HG03469 (cell line): ENCODE measurements around the gene CES4A.

Experiments used
- ATAC-seq: cut with Tn5 transposase; IDR thresholded peaks from one replicate; pipeline ENCODE4 v1.9.1; 2021; ENCODE audit warnings: mild to moderate bottlenecking, moderate library complexity, moderate number of reproducible peaks; ENCODE audit not compliant: unreplicated experiment

CES4A gene

DNA sequence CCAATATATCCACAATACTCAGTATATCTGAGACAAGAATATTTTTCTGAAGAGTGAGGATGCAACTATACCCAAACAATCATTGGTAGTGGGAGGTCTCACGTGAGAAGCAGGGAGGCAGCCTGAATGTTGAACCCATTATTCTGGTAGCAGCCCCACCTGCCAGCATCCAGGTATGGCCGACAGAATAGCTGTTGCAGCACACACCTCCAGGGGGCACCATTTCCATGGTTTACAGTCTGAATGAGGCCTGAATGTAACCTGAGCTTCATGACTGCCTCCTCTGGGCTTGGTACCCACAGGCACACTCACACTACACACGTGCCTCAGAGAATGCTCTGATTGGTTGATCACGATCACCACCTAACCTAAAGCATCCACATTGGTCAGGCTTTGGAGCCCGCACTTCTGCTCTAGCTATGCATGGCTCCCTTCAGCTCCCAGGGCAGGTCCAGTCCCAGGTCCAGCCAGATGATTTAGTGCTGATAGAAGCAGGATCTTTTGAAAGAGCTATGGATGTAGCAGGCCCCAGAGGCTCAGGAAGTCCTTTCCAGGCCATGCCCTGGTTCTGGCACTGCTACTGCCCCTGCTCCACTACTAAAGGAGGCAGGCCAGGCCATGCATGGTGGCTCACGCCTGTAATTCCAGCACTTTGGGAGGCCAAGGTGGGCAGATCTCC, 29.6 kb downstream of the CES4A start:
- peak; percentile 91 for ATAC-seq

DNA sequence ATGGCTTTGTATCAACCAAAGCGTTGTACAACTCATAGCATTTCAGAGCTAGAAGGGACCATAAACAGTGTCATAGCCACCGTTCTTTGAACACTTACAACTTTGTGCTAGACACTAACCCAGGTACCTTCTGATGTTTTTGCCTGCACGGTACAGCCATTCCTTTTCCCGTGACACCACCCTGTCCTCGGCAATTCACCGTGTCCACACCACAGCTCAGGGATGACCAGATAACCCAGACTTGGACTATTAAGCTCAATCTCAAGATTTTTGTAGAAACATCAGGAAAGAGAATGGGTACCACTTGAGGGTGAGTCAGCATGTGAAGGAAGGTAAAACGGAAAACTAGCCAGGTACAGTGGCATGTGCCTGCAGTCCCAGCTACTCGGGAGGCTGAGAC, 30.8 kb downstream of the CES4A start:
- ATAC-seq: no peak

DNA sequence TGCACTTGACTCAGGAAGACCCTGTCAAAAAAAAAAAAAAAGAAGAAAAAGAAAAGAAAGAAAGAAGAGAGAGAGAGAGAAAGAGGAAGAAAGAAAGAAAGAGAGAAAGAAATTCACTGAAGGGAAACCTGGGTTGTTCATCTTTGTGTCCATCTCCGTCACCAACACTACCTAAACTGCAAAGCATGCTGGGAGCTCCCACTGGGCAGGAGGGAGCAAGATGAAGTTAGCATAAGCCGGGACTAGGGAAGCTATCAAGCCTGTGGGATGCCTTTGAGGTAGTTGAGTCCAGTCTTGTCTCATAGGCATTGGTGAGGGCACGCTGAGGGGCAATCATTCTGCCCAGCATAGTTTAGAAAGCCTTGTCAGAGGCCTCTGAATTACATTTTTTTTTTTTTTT, 32.9 kb downstream of the CES4A start:
- no peak for ATAC-seq

DNA sequence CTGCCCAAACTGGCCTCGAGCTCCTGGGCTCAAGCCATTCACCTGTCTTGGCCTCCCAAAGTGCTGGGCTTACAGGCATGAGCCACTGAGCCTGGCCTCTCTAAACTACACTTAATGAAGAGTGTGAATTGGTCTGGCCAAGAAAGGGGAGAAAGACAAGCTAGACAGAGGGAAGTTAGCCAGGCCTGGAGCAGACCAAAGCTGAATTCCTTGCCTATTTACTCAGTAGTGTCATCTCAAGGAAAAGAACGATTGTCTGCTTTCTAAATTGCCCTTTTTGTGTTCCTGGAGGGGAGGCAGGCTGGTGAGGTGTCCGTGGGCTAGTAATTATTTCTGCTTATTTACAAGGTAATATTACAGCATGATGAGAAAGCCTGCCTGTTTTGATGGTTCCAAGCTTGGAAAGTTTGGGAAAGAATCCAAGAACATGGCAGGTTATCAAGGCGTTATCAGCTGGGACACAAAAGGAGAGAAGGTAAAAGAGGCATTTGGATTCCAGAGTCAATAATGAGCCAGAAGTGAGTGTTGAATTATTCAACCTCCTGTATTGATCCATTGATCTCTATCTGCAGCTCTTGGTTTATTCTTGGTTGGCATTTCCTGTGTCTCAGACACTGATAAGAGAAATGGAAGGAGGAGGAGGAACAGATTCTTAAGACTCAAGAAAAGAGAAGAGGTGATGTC, 34.3 kb downstream of the CES4A start:
- ATAC-seq: no peak

DNA sequence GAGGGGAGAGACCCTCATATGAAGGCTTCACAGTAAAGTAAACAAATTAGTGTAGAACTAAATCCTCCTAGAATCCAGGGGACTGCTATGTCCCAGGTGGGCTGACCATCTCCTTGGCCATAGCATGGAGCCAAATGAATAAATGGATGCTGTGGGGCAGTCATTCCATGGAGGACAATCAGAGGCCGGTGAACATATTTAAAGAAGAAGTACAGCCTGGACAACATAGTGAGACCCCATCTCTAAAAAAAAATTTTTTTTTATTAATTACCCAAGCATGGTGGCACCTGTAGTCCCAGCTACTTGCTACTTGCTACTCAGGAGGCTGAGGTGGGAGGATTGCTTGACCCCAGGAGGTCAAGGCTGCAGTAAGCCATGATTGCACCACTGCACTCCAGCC, 35.3 kb downstream of the CES4A start:
- no peak for ATAC-seq

DNA sequence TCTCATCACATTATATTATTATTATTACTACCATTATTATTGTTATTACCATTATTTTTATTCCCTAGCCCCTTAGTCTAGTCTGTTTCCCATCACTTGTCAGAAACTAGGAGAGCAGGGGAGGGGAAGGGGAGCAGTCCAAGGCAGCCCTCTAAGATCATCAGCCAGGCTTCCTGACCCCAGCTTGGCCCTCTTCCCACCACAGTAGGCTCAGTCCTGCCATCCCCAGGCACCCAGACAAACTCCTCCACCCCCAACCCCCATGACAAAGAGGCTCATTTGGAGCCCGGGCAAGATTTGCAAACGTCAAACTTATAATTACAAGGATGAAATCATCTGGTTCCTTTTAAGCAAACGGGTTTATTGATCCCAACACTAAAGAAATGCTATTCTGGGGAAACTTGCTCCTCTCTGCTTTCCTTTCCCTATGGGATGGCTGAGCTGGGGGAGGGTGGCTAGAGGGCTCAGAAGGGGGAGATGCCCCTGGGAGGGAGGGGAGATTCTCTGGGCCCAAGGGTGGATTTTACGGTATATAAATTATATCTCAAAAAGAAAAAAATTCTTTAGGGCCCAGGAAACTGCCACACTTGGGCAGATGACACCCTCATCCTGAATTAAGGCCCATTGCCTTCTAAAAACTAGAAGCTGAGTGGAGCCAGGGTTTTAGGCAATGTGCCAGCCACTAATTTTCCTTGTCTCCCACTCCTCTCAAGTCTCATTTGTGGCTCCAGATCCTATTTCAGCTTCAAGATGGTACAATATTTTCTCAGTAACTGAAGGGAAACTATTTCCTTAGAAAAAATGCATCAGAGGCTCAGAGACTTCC, 36.2 kb downstream of the CES4A start:
- no peak for ATAC-seq

DNA sequence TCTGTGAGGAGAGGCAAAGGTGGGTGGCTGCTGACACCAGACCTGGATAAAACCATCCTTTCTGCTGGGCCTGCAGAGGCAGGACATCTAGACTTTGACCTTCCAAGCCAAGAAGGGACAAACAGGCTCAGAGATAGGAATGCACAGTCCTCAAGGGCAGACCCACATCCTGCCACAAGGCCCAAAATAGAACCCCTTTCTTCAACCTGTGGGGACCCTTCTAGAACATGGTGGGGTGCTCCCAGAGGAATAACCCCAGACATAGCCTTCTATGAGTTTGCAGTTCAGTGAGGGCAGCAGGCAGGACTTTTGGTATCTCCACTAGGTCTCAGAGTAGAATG, 36.8 kb downstream of the CES4A start:
- no peak for ATAC-seq

DNA sequence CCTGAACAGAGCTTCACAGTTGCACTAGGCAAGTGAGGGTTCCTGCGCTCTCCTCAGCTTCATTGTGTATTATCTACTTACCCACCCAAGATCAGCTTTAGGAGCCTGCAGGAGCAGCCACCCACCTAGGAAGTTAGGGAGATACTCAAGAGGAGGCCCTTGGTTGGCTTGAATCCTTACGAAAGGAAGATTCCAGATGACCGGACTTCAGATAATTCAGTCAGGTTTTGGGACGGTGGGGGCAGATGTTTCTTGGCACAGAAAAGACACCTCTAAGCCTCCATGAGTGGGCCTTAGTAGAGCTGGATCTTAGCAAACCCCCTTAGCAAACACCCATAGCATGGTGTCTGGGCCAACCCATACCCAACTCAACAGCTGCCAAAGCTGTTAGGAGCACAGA, 38.2 kb downstream of the CES4A start:
- ATAC-seq: no peak

DNA sequence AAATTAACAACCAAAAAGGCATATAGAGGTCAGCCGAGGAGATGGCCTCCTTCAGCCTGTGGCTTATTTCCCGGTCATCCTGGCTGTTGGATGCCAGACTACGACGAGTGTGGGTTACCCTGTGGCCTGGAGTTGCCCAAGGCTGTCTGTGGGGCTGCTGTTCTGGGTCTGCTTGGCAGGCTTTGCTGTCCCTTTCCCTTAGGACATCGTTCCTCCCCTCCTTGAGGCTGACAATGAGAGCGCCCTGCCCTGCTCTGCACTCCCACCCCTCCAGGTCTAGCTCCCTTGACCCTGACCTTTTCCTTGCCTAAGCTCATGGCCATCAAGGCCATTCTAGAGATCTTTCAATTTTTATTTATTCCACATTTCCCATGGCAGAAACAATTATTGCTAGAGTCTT, 38.7 kb downstream of the CES4A start:
- no peak for ATAC-seq

DNA sequence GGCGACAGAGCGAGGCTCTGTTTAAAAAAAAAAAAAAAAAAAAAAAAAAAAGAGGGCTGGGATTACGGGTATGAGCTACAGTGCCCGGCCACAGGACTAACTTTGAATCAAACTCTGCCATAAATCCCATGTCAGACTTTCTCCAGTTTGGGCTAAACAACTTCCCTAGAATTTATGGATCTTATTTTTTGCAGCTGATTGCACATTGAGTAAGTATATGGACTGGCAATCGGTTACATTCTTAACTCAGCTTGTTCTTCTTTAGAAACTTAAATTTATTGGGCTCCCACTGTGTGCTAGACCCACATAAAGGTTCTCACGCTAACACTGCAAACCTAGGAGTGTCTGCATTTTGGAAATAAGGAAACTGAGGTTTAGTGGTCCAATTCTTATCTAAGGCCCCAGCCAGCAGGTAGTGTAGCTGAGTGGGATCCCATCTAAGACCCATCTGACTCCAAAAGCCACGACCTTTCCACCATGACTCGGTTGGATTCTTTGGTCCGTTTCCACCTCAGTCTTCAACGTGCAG, 39.8 kb downstream of the CES4A start:
- no peak for ATAC-seq

DNA sequence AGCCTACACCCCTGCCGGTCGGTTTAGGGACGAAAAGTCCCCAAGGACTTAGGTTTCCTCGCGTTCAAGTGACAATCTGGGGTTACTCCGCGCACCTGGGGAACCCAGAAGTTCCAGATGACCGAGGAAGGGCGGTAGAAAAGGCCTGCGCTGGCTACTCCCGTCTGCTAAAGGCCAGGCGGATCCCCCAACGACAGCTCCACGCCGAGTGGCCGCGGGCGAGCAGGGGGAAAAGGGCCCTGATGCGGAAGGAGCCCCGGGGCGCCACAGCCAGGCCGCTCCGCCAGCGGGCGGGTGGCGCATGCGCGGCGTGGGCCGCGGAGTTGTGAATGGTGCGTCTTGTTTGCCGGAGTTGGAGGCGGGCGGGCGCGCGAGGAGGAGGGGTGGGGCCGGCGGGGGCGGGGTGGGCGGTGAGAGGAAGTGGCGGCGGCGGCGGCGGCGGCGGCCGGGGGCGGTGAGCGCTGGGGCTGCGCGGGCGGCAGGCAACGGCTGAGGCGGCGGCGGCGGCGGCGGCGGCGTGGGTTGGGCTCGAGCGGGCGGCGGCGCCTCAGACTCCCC, 40.4 kb downstream of the CES4A start, which contains the start of gene CBFB:
CBFB (plus strand) TSS at position 454 of the 558 bp plus-strand sequence. CDS start 259 bp downstream, outside the sequence.
- ATAC-seq: peak; percentile 58

DNA sequence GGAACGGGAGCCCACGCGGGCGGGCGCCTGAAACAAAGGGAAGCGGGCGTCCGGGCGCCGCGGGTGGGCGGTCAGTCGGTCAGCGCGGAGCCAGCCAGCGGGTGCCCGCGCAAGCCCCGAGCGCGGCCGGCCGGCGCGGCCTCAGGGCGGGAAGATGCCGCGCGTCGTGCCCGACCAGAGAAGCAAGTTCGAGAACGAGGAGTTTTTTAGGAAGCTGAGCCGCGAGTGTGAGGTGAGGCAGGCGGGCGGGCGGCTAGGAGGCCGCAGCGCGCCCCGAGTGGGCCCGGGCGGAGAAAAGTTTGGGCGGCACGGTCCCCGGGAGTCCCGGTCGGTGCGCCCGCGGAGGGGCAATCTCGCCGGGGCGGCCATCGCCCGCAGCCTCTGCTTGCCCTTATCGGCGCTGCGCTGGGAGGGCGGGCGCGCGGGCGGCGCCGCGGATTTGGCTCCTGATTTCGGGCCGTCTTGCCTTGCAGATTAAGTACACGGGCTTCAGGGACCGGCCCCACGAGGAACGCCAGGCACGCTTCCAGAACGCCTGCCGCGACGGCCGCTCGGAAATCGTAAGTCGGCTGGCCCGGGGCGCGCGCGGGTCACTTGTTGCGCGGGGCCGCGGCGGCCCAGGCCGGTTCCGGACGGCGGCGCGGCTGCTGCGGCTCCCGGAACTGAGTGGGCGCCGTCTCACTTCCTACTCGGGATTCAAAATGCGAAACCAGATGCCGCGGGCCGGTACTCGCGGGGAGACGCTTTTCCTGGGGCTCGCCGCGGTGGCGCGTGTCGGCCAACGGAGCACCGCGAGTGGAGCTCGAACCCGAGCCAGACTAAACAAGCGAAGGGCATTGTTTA, 41.1 kb downstream of the CES4A start:
- peak; percentile 9 for ATAC-seq

DNA sequence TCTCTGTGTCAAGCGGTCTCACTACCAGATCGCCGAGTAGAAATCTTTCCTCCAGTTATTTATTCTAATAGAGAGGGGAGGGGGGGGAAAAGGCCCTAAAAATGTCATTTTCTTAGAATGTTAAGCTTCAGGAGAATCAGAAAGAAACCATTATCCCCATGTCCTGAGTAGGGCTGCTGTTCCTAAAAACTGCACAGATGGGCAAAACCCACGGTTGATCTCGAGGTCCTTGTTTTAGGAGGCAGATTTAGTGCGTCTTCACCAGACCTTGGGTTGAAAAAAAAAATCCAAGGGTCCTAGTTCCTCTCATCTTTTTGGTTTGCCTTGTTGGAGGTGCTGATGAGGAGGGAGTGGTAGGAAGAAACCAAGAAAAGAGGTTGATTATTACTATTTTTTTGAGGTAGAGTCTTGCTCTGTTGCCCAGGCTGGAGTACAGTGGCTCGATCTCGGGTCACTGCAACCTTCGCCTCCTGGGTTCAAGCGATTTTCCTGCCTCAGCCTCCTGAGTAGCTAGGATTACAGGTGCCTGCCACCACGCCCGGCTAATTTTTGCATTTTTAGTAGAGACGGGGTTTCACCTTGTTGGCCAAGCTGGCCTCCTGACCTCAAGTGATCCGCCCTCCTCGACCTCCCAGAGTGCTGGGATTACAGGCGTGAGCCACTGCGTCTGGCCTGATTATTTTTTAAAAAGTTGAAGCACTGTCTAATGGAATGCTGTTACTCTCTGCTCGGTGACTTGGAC, 42.0 kb downstream of the CES4A start:
- no peak for ATAC-seq

DNA sequence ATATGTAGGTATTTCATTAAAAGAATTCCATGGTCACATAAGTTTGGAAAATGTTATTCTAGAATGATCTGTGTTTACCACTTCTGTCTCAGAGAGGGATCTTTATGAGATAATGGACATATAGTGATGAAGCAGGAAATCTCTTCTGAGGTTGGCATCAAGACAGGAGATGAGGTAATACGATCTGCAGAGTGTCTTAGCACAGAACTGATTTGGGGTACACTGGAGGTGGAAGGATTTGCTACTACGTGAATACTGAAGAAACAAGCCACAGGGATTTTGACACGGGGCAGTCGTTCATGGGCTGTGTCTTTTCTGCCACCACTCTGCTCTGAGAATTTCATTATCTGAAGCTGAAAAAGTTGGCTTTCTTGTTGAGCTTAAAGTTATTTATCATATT, 46.1 kb downstream of the CES4A start:
- ATAC-seq: no peak

DNA sequence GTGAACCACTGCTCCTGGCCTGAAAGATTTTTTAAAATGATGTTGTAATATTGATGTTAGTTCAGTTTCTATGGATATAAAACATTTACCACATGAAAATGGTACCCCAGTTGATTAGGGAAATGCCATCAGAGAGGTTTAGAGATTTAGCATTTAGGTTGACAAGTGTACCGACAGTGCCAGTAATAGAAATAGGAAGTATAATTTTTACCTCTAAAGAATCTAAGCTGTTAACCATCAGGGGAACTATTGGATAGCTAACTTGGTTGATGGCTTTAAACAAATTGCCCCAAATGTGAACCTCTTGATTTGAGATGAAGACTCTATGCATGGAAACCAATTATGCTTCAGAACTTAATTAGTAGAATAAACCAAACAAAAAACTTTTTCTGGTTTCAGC, 47.0 kb downstream of the CES4A start:
- ATAC-seq: no peak

DNA sequence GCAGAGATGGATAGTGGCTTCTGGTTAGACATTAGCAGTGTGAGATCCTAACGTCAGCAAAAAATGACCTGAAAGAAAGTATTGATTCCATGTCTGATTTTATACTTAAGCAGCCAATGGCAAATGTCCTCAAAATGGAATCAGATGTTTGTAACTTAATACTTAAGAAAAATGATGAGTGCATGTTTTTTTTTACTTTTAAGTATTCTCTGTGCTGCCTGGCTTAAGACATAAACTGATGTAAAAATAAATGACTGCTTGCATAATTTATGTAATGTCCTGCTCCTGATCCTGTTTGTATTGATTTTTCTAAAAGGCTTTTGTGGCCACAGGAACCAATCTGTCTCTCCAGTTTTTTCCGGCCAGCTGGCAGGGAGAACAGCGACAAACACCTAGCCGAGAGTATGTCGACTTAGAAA, 47.9 kb downstream of the CES4A start:
- no peak for ATAC-seq

DNA sequence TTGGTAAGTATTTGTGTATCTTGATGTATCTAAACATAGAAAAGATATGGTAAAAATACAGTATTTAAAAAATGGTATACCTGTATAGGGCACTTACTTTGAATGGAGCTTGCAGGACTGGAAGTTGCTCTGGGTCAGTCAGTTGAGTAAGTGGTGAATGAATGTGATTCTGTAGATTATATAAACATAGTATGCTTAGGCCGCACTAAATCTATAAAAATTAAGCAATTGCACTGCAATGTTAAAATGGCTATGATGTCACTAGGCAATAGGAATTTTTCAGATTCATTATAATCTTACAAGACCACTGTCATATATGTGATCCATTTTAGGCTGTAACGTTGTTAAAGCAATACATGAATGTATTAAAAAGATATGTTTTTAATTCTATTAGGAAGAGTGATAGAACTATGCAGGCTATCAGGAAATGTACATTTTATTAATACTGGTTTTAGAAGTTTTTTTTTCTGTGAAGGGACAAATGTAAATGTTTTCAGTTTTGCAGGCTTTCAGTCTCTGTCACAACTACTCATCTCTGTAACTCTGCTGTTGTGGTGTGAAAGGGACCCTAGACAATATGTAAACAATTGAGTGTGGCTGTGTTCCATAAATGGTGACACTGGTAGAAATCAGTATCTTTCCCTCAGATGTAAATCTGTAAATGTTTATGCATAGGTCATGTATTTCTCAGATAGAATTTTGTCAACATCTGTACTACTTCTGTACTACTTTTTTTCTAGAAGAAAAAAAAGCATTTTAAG, 51.1 kb downstream of the CES4A start:
- ATAC-seq: no peak

DNA sequence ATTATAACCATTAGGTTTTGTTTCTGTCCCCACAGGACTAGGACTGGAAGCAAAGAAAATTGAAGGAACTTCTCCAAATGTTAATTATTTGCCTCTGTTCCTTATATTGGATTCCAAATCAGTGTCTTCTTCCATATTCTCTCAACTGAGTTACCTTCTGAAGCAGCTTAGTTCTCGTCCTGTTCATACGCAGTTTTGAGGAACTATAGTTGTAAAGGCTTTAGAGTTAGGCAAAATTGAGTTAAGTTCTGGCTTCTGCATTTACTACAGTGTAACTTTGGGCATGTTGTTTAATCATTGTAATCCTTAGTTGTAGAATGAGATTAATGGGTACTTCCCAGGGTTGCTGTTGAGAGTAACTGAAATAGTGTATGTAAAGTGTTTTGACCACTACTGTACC, 51.8 kb downstream of the CES4A start:
- ATAC-seq: no peak

DNA sequence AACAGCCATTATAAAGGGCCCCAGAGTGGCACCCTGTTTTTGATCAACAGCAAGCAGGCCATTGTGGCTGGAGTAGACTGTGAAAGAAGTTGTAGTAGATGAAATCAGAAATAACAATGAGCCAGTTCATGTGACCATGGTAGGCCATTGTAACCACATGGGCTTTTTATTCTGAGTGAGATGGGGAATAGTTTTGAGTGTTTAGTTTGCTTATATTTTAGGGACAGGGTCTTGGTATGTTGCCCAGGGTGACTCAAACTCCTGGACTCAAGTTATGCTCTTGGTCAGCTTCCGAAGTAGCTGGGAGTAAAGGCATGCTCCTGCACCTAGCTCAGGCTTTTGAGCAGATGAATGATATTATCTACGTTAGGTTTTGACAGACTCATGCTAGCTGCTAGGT, 52.5 kb downstream of the CES4A start:
- ATAC-seq: no peak
